Activated CD4-positive, alpha-beta T cell treated with anti-CD3 and anti-CD28 coated beads, Interleukin-2, amount 10 ng/mL, durations not matched to agents 7 days and 5 days (primary cell): ENCODE measurements around the gene SMAD3. TPM values are rescaled to one million over a fixed set of nuclear protein-coding genes. Genes with fewer than 3 reads are reported as not detected.
A peak's percentile ranks its signal among the peaks of the same experiment; 100 is the strongest.

ENCODE experiments used
- CTCF ChIA-PET: fragments of 350-600 bp; sonication (Branson Sonifier 250); formaldehyde crosslinking; loops from one replicate; lab custom pipeline; 2021; ENCODE audit warnings: antibody characterized with exemption; lab: Charles Lee
- POLR2A ChIA-PET: fragments of 350-600 bp; sonication (Branson Sonifier 250); formaldehyde crosslinking; loops from one replicate; lab custom pipeline; 2021; ENCODE audit warnings: antibody characterized with exemption; lab: Charles Lee
- DNase-seq: peaks from one replicate; pipeline ENCODE4 v3.0.0-alpha.2; 2020
- H3K27ac Mint-ChIP-seq: one replicate; pipeline ENCODE4 v1.8.0; 2021; ENCODE audit warnings: mild to moderate bottlenecking, moderate library complexity, mixed read lengths
- H3K27me3 Mint-ChIP-seq: one replicate; pipeline ENCODE4 v1.8.0; 2021; ENCODE audit warnings: mixed read lengths
- H3K36me3 Mint-ChIP-seq: one replicate; pipeline ENCODE4 v1.8.0; 2021; ENCODE audit warnings: low read depth, mixed read lengths
- H3K4me1 Mint-ChIP-seq: one replicate; pipeline ENCODE4 v1.8.0; 2021; ENCODE audit warnings: mixed read lengths
- H3K4me3 Mint-ChIP-seq: one replicate; pipeline ENCODE4 v1.8.0; 2021; ENCODE audit warnings: mild to moderate bottlenecking, moderate library complexity, mixed read lengths
- H3K9me3 Mint-ChIP-seq: one replicate; pipeline ENCODE4 v1.8.0; 2021; ENCODE audit warnings: mixed read lengths
- total RNA-seq, 2 experiments: library from RNA; stranded (reverse); gene quantifications; one replicate each; pipeline ENCODE4 v1.2.3, GENCODE V29; 2021

SMAD3 gene
- total RNA-seq, 2 experiments from 2014 or later, result 81.6 to 83.9 TPM

DNA sequence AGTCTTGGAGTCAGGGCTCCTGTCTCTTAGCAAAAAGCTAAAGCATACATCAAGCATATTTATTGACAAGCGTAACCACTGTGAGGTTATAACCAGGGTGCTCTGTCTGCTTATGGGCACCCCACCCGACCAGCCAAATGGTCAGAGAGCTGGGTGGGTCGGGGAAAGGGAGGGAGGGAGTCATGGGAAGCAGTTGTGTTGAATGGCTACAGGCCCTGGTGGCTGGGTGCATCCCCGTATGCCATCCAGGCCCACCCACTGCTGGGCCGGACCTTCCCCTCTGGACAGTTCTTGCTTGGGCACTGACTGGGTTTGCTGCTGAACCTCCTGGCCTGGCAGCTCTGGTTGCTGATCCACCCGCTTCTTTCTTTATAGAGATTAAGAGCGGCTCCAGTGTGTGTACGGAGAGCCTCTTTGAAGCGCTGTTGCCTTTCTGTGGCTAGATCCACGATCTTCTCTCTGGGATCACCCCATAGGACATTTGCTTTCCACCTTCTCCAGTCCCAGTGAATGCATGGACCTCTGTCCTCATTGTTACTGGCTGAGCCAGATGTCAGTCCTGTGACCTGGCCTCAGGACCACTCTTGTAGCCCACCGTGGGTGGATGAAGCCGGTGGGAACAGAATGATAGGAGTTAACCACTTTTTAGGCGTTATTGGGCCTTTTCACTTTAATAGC, 59.6 kb downstream of the SMAD3 start:
- POLR2A ChIA-PET, result no interaction called here
- Mint-ChIP-seq H3K27ac (peak overlapping the region; percentile 71), H3K27me3 (no peaks in the 10 kb centered on the region), H3K4me1 (peaks cover 87% of the 10 kb centered on the region), H3K36me3 (peaks cover 52% of the 10 kb centered on the region), H3K9me3 (no peaks in the 10 kb centered on the region), H3K4me3 (no peak overlapping the region)
- CTCF ChIA-PET, result interaction anchor here (0.9 to 3.1 kb wide), 4 partner anchors 9 to 22 kb away, joined by 3 to 19 read pairs (median 4); no protein-coding TSS in a partner anchor
- DNase-seq, result no peak

DNA sequence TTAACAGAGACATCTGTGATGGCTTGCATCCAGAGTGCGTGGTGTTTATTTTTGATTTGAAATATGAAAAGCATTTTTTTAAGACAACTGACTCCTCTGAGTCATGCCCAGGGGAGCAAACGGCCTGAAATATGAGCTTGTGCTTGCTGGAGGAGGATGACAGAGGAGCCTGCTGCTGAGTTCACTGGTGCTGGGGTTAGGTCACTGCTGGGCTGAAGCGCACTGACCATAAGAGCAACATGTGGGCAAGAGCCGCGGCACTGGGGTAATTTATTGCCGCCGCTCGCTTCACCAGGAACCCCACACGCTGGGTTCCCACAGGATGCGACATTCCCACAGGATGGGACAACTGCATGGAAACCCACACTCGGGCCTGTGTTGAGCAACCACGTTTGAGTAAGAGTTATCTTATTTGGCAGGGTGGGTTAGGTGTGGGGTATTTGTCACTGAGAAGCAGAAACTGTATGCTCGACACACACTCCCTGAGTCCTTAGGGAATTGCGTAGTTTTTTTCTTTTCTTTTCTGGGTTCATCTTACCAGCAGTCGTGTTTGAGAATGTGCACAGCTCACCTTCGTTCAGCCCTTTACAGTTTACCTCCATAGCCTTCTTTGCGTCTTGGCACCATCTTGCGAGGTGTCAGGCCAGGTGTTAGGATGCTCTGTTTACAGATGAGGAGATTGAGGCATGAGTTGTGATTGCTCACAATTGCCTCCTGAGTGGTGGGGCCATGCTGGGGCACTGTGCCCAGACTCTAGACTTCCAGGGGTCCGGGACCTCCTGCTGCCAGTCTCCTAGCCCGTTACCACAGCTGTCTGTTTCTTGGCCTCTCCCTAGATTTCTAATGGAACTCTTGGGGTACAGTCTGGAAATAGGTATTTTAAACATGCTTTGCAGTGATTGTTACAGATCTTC, 60.4 kb downstream of the SMAD3 start:
- H3K4me1 Mint-ChIP-seq, result peaks cover 87% of the 10 kb centered on the region
- peak overlapping the region; percentile 71 for H3K27ac Mint-ChIP-seq
- H3K27me3 Mint-ChIP-seq, result no peaks in the 10 kb centered on the region
- H3K4me3 Mint-ChIP-seq, result no peak overlapping the region
- ChIA-PET CTCF (interaction anchor here (0.6 to 3.1 kb wide), 6 partner anchors 8 to 1310 kb away, joined by 3 to 19 read pairs (median 3); no protein-coding TSS in a partner anchor), POLR2A (no interaction called here)
- no peaks in the 10 kb centered on the region for H3K9me3 Mint-ChIP-seq
- no peak for DNase-seq
- peaks cover 51% of the 10 kb centered on the region for H3K36me3 Mint-ChIP-seq

DNA sequence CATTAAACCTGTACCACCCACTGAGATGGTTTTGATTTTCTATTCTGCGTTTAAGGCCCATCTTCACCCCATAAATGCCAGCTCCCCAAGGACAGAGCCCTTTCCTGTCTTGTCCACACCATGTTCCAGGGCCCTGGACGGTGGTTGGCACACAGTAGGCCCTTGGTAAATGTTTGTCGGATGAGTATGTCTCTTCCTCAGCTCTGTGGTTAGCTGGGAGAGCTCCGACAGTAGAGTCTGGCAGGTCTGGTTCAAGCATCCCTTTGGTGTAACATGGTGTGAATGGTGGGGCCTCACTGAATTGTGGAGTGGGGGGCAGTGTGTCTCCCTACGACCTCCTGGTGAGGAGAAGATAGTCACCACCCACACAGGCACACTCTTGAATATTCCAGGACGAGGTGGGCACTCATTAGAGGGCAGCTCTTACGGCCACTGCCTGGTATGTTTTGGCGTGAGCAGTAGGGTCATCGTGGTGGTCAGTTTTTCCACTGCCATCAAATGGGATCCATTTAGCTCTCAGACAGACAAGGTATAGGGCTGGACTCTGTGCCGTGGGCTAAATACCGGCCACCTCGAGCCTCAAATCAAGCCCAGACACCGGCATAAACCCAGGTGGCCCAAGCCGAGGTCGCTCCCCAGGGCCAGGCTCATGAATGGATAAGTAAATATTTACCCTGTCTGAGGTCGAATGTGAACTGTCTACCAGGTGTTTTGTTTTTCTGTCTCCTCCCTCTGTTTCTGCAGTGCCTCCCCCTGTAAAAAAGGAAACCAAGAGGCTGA, 61.3 kb downstream of the SMAD3 start:
- H3K27me3 Mint-ChIP-seq, result no peaks in the 10 kb centered on the region
- DNase-seq, result no peak
- no peak overlapping the region for H3K4me3 Mint-ChIP-seq
- peaks cover 57% of the 10 kb centered on the region for H3K36me3 Mint-ChIP-seq
- no peaks in the 10 kb centered on the region for H3K9me3 Mint-ChIP-seq
- CTCF ChIA-PET, result interaction anchor here (1.0 to 3.1 kb wide), 3 partner anchors 9 to 22 kb away, joined by 3 to 19 read pairs (median 3); no protein-coding TSS in a partner anchor
- H3K4me1 Mint-ChIP-seq, result peaks cover 87% of the 10 kb centered on the region
- peak overlapping the region; percentile 60 for H3K27ac Mint-ChIP-seq
- POLR2A ChIA-PET, result no interaction called here

DNA sequence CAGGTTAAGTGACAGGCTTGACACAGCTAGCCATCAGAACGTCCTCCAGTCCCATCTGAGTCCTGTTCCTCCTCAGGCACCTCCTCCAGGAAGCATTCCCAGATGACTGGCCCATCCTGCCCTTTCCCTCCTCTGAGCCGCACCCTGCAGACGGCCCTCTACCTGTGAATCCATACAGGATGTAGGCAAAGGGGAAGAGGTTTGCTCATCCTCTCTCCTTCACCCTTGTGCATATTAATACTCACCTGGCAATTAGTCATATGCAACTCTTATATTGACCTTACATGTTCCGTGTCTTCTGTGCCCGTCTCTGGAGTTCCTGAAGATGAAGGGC, 61.9 kb downstream of the SMAD3 start:
- Mint-ChIP-seq H3K36me3 (peaks cover 57% of the 10 kb centered on the region), H3K4me1 (peaks cover 87% of the 10 kb centered on the region), H3K9me3 (no peaks in the 10 kb centered on the region), H3K27ac (peak overlapping the region; percentile 60), H3K27me3 (no peaks in the 10 kb centered on the region), H3K4me3 (no peak overlapping the region)
- POLR2A ChIA-PET, result no interaction called here
- CTCF ChIA-PET, result no interaction called here
- DNase-seq, result no peak

DNA sequence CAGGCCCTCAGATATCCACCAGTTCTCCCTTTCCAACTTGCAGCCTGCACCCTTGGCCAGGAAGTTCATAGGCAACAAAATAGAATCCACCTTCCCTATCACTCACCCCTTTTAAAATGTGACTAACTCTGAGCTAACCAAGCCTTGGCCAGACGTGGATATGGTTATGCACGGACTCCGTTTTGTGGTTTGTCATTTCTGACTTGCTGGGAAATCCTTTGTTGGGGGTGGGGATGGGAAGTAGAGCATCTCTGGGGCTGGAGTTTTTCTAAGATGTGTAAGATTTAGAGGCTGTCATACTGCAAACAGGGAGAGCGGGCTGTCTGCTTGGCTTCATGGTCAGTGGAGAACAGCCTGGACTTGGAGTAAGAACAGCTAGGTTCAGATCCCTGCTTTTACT, 62.6 kb downstream of the SMAD3 start:
- ChIA-PET CTCF (interaction anchor here (0.5 to 3.0 kb wide), 2 partner anchors 13 to 49 kb away, joined by 3 to 13 read pairs; no protein-coding TSS in a partner anchor), POLR2A (interaction anchor here (0.6 kb wide), 1 partner anchor 57 kb away, joined by 3 read pairs; no protein-coding TSS in a partner anchor)
- Mint-ChIP-seq H3K36me3 (peaks cover 58% of the 10 kb centered on the region), H3K4me1 (peaks cover 87% of the 10 kb centered on the region), H3K27ac (peak overlapping the region; percentile 5), H3K27me3 (no peaks in the 10 kb centered on the region), H3K4me3 (no peak overlapping the region), H3K9me3 (no peaks in the 10 kb centered on the region)
- no peak for DNase-seq

DNA sequence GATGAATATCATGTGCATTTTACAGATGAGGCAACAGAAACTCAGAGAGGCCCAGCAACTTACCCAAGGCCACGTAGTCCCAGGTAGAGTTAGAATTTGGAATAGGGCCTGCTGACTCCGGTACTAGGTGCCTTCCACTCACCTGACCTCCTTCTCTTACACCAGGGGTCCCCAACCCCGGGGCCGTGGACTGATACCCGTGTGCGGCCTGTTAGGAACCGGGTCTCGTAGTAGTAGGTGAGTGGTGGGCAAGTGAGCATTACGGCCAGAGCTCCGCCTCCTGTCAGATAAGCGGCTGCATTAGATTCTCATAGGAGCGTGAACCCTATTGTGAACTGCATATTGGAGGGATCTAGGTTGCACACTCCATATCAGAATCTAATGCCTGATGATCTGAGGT, 64.8 kb downstream of the SMAD3 start:
- no peaks in the 10 kb centered on the region for H3K9me3 Mint-ChIP-seq
- no peaks in the 10 kb centered on the region for H3K27me3 Mint-ChIP-seq
- no peak overlapping the region for H3K4me3 Mint-ChIP-seq
- no peak overlapping the region for H3K27ac Mint-ChIP-seq
- peaks cover 91% of the 10 kb centered on the region for H3K4me1 Mint-ChIP-seq
- ChIA-PET POLR2A (interaction anchor here (0.6 kb wide), 1 partner anchor 39 kb away, joined by 3 read pairs; no protein-coding TSS in a partner anchor), CTCF (interaction anchor here (2.5 to 3.0 kb wide), 2 partner anchors 8 to 10 kb away, joined by 13 read pairs; no protein-coding TSS in a partner anchor)
- DNase-seq, result no peak
- peaks cover 56% of the 10 kb centered on the region for H3K36me3 Mint-ChIP-seq

DNA sequence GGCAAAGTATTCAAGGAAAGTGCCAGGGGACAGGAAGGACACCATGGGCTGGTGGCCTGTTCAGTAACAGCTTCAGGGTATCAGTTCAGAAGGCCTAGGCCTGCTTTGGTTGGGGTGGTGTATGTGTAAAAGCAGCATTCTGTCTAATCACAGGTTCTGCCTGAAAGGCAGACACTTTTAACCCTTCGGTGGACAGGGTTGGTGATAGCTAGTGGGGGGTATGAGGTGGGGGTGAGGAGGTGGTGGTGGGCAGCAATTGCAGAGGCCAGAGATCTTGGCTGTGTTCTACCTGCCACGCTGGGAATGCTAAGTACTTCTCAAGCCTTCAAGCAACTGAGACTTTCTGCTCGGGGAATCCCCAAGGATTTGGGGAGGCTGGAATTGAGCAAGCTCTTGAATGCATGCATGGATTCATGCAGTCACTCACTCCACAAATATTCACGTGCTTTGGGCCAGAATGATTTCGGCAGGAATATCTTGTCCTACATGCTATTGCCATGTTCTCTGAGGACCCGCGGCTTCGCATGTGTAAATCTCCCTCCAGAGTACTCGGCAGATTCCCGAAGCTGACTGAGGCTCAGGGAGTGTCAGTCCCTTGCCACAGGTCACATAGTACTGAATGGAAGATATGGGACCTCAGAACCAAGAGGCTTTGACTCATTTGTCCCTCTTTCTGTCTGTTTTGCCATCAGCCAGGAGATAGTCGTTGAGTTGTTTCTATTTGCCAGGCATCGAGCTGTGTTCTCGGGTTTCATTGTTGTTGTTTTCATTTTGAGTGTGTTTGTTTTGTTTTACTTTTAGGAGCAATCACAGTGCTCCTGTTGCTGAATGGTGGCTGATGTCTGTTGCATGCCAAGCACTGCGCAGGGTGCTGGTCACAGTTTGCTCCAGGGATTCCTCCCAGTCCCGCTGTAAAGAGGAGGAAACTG, 65.5 kb downstream of the SMAD3 start:
- Mint-ChIP-seq H3K9me3 (no peaks in the 10 kb centered on the region), H3K4me1 (peaks cover 92% of the 10 kb centered on the region), H3K27ac (peak overlapping the region; percentile 62), H3K4me3 (no peak overlapping the region), H3K36me3 (peaks cover 55% of the 10 kb centered on the region), H3K27me3 (no peaks in the 10 kb centered on the region)
- POLR2A ChIA-PET, result no interaction called here
- CTCF ChIA-PET, result interaction anchor here (0.6 to 3.0 kb wide), 4 partner anchors 9 to 52 kb away, joined by 3 to 13 read pairs (median 8); no protein-coding TSS in a partner anchor
- no peak for DNase-seq

DNA sequence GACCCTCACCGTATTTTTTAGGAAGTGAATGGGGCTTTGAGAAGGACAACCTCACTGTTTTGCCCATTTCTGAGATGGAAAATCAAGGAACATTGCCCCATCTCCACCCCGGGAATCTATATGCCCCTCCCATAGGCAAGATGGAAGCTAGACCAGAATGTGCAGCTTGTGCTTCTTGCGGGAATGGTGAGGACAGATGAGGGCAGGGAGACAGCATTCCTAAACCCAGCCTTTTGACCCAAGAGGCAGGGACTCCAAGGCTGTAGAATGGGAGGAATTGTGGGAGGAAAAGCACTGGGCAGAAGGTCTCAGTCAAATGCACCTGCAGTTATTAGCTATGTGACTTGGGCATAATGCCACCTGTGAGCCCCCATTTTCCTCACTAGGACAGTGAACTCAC, 66.9 kb downstream of the SMAD3 start:
- POLR2A ChIA-PET, result no interaction called here
- no peaks in the 10 kb centered on the region for H3K27me3 Mint-ChIP-seq
- H3K36me3 Mint-ChIP-seq, result peaks cover 59% of the 10 kb centered on the region
- no peaks in the 10 kb centered on the region for H3K9me3 Mint-ChIP-seq
- no peak overlapping the region for H3K27ac Mint-ChIP-seq
- CTCF ChIA-PET, result interaction anchor here (1.0 to 2.5 kb wide), 3 partner anchors 9 to 16 kb away, joined by 3 to 13 read pairs (median 5); no protein-coding TSS in a partner anchor
- H3K4me1 Mint-ChIP-seq, result peaks cover 94% of the 10 kb centered on the region
- no peak overlapping the region for H3K4me3 Mint-ChIP-seq
- DNase-seq, result no peak

DNA sequence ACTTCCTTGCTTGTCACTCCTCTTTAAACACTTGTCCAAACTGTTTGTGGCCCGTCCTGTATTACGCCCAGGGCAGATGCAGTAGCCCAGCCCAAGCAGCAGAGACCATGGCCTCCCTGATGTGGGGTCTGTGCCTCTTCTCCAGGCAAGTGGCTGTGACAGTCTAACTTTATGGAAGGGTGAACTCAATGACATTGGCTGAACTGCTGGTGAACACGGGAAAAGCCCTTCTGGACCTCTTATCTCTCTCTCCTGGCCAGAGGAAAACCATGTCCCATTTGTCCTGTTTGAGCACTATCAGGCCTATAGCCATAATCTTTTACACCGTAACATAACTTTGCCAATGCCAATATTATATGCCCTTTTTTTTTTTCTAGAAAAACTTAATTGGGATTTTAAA, 67.6 kb downstream of the SMAD3 start:
- H3K36me3 Mint-ChIP-seq, result peaks cover 55% of the 10 kb centered on the region
- ChIA-PET POLR2A (no interaction called here), CTCF (interaction anchor here (2.5 kb wide), 1 partner anchor 11 kb away, joined by 13 read pairs; no protein-coding TSS in a partner anchor)
- H3K27me3 Mint-ChIP-seq, result no peaks in the 10 kb centered on the region
- H3K9me3 Mint-ChIP-seq, result no peaks in the 10 kb centered on the region
- DNase-seq, result no peak
- H3K27ac Mint-ChIP-seq, result peak overlapping the region; percentile 88
- H3K4me1 Mint-ChIP-seq, result peaks cover 94% of the 10 kb centered on the region
- H3K4me3 Mint-ChIP-seq, result no peak overlapping the region

DNA sequence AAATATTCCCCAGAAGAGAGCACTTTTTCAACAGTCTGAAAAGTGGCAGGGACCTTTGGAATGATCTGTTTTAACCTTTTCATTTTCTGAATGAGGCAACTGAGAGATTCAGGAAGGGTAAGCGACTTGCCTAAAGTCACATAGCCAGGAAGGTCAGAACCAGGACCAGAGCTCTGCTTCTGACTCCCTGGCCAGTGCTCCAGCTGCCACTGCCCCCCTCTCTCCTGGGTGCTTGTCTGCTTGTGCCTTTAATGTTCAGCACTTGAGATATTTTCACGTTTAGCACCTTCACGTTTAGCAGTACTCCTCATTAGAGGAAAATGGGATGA, 68.3 kb downstream of the SMAD3 start:
- CTCF ChIA-PET, result interaction anchor here (1.9 to 3.7 kb wide), 2 partner anchors 9 to 12 kb away, joined by 7 to 19 read pairs; no protein-coding TSS in a partner anchor
- peaks cover 95% of the 10 kb centered on the region for H3K4me1 Mint-ChIP-seq
- H3K36me3 Mint-ChIP-seq, result peaks cover 55% of the 10 kb centered on the region
- peak overlapping the region; percentile 75 for H3K4me3 Mint-ChIP-seq
- POLR2A ChIA-PET, result no interaction called here
- peak overlapping the region; percentile 88 for H3K27ac Mint-ChIP-seq
- H3K27me3 Mint-ChIP-seq, result no peaks in the 10 kb centered on the region
- no peaks in the 10 kb centered on the region for H3K9me3 Mint-ChIP-seq
- no peak for DNase-seq

DNA sequence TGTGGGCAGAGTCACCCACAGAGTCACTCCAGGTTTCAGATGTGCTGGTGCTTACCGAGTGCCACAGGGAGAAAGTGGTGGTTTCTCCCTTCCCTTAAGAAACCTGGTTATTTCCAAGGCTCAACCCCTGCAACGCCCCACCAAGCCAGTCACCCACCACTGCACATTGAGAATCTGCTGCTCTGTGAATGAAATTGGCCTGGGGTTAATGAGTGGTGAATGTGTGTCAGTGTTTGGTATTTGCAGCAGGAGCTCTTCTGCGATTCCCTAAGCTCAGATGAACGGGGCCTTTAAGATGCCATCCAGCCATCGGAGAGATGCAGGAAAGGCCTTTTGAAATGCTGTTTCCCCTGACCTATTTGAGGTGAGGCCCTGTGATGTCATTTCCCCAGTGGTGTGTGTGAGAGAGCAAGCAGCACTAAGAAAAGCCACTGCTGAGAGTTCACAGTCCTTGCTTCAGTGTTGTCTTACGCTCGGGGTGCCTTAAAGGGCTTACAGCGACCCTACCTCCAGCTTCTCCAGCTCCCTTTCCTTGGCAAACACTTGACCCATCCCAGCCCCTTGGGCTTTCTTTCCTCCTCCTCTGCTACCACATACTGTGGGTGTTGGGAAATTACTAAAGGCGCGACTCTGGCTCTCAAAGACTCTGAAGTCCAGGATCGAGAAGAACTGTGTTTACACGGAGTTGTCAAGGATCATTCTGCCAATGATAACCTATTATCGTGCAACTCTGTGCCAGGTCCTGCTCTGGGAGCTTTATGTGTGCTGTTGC, 68.9 kb downstream of the SMAD3 start:
- peaks cover 97% of the 10 kb centered on the region for H3K4me1 Mint-ChIP-seq
- no peaks in the 10 kb centered on the region for H3K27me3 Mint-ChIP-seq
- ChIA-PET POLR2A (interaction anchor here (1.8 kb wide), 1 partner anchor 11 kb away, joined by 6 read pairs; no protein-coding TSS in a partner anchor), CTCF (interaction anchor here (0.6 to 3.7 kb wide), 7 partner anchors 9 to 273 kb away, joined by 3 to 19 read pairs (median 3); no protein-coding TSS in a partner anchor)
- peak overlapping the region; percentile 75 for H3K4me3 Mint-ChIP-seq
- peak overlapping the region; percentile 88 for H3K27ac Mint-ChIP-seq
- peak; percentile 82 for DNase-seq
- H3K9me3 Mint-ChIP-seq, result no peaks in the 10 kb centered on the region
- H3K36me3 Mint-ChIP-seq, result peaks cover 51% of the 10 kb centered on the region
